H9 (cell line): ENCODE data around the gene CCDC57. TPM values are rescaled to one million over a fixed set of nuclear protein-coding genes. Genes with fewer than 3 reads are reported as not detected.
"Not testable (repeated sequence)": the region's sequence is repeated elsewhere in the genome, so short reads cannot be mapped to it uniquely, and the experiment has no call there.

Source experiments
- DNase-seq: peaks from one replicate; pipeline ENCODE4 v3.0.0-alpha.2; 2017
- H2AFZ ChIP-seq: one replicate; pipeline ENCODE4 v1.6.1; 2013; ENCODE audit warnings: mild to moderate bottlenecking, low read length, control low read depth, moderate library complexity
- H2AK5ac ChIP-seq: 2 replicates; pipeline ENCODE4 v1.6.1; 2013; ENCODE audit warnings: low read length, control low read depth, mixed read lengths; ENCODE audit not compliant: insufficient read length
- H2BK120ac ChIP-seq: one replicate; pipeline ENCODE4 v1.6.1; 2013; ENCODE audit warnings: low read depth, mild to moderate bottlenecking, low read length, control low read depth, inconsistent platforms; ENCODE audit not compliant: poor library complexity, severe bottlenecking
- H2BK12ac ChIP-seq: 2 replicates; pipeline ENCODE4 v1.6.1; 2013; ENCODE audit warnings: low read length, control low read depth, mixed read lengths, low read depth; ENCODE audit not compliant: insufficient read length
- H2BK15ac ChIP-seq: 2 replicates; pipeline ENCODE4 v1.6.1; 2013; ENCODE audit warnings: low read depth, low read length, control low read depth
- H2BK20ac ChIP-seq: one replicate; pipeline ENCODE4 v1.6.1; 2013; ENCODE audit warnings: low read depth, mild to moderate bottlenecking, low read length, control low read depth, inconsistent platforms; ENCODE audit not compliant: poor library complexity, severe bottlenecking
- H2BK5ac ChIP-seq: 2 replicates; pipeline ENCODE4 v1.6.1; 2013; ENCODE audit warnings: low read length, control low read depth, mixed read lengths; ENCODE audit not compliant: insufficient read length
- H3K14ac ChIP-seq: 2 replicates; pipeline ENCODE4 v1.6.1; 2013; ENCODE audit warnings: low read length, control low read depth; ENCODE audit not compliant: insufficient read depth
- H3K18ac ChIP-seq: 2 replicates; pipeline ENCODE4 v1.6.1; 2013; ENCODE audit warnings: low read depth, mild to moderate bottlenecking, mixed read lengths, low read length, control low read depth; ENCODE audit not compliant: insufficient read length
- H3K23ac ChIP-seq: 2 replicates; pipeline ENCODE4 v1.6.1; 2013; ENCODE audit warnings: low read length, control low read depth, mixed read lengths, low read depth; ENCODE audit not compliant: insufficient read length
- H3K23me2 ChIP-seq: 2 replicates; pipeline ENCODE4 v1.6.1; 2013; ENCODE audit warnings: low read depth, mild to moderate bottlenecking, mixed read lengths, low read length, control low read depth; ENCODE audit not compliant: insufficient read length, poor library complexity, severe bottlenecking
- H3K27ac ChIP-seq: 2 replicates; pipeline ENCODE4 v1.5.1; 2013; ENCODE audit warnings: low read length, control low read depth, mixed read lengths, low read depth; ENCODE audit not compliant: insufficient read length
- H3K27me3 ChIP-seq: 2 replicates; pipeline ENCODE4 v1.6.1; 2013; ENCODE audit warnings: low read length, control low read depth, inconsistent platforms; ENCODE audit not compliant: insufficient read depth
- H3K4ac ChIP-seq: 2 replicates; pipeline ENCODE4 v1.6.1; 2013; ENCODE audit warnings: low read depth, mild to moderate bottlenecking, control low read depth, inconsistent platforms, low read length, moderate library complexity
- H3K4me1 ChIP-seq: 2 replicates; pipeline ENCODE4 v1.6.1; 2013; ENCODE audit warnings: low read length, control low read depth, inconsistent platforms; ENCODE audit not compliant: insufficient read depth
- H3K4me2 ChIP-seq: 2 replicates; pipeline ENCODE4 v1.6.1; 2013; ENCODE audit warnings: low read length, control low read depth, mixed read lengths; ENCODE audit not compliant: insufficient read length, insufficient read depth
- H3K56ac ChIP-seq: 2 replicates; pipeline ENCODE4 v1.6.1; 2013; ENCODE audit warnings: low read depth, mild to moderate bottlenecking, mixed read lengths, low read length, control low read depth; ENCODE audit not compliant: insufficient read length
- H3K79me1 ChIP-seq: 2 replicates; pipeline ENCODE4 v1.6.1; 2013; ENCODE audit warnings: low read depth, mild to moderate bottlenecking, moderate library complexity, low read length, control low read depth, inconsistent platforms; ENCODE audit not compliant: insufficient read depth, poor library complexity, severe bottlenecking
- H3K79me2 ChIP-seq: 2 replicates; pipeline ENCODE4 v1.6.1; 2013; ENCODE audit warnings: low read length, control low read depth, inconsistent platforms; ENCODE audit not compliant: insufficient read depth
- H3K9ac ChIP-seq: 2 replicates; pipeline ENCODE4 v1.6.1; 2013; ENCODE audit warnings: low read length, control low read depth, mixed read lengths; ENCODE audit not compliant: insufficient read length; ENCODE audit errors: extremely low read depth
- H3K9me3 ChIP-seq: one replicate; pipeline ENCODE4 v1.6.1; 2013; ENCODE audit warnings: low read depth, low read length, inconsistent platforms; ENCODE audit not compliant: control insufficient read depth
- H3T11ph ChIP-seq: one replicate; pipeline ENCODE4 v1.6.1; 2013; ENCODE audit warnings: mild to moderate bottlenecking, low read length, control low read depth, inconsistent platforms
- H4K20me1 ChIP-seq: one replicate; pipeline ENCODE4 v1.6.1; 2013; ENCODE audit not compliant: control insufficient read depth, insufficient read length, insufficient read depth
- H4K5ac ChIP-seq: 2 replicates; pipeline ENCODE4 v1.6.1; 2013; ENCODE audit warnings: low read depth, mild to moderate bottlenecking, mixed read lengths, low read length, control low read depth; ENCODE audit not compliant: insufficient read length
- H4K8ac ChIP-seq: replicated peaks from 2 replicates; pipeline ENCODE4 v1.6.1; 2013; ENCODE audit warnings: low read length, control low read depth, mixed read lengths, low read depth; ENCODE audit not compliant: insufficient read length
- H4K91ac ChIP-seq: 2 replicates; pipeline ENCODE4 v1.6.1; 2013; ENCODE audit warnings: low read depth, mild to moderate bottlenecking, moderate library complexity, mixed read lengths, low read length, control low read depth; ENCODE audit not compliant: insufficient read length
- H3K27ac Mint-ChIP-seq, 3 experiments: 2 replicates in 2 of 3; 3 replicates in 1 of 3; pipeline ENCODE4 v1.8.0; 2020 to 2021; ENCODE audit warnings: mixed read lengths in 3 of 3, mild to moderate bottlenecking in 1 of 3, moderate library complexity in 1 of 3
- H3K27me3 Mint-ChIP-seq: 2 replicates; pipeline ENCODE4 v1.8.0; 2021; ENCODE audit warnings: low read depth, mild to moderate bottlenecking, moderate library complexity, mixed read lengths
- H3K36me3 Mint-ChIP-seq, 3 experiments: 2 replicates in 2 of 3; 3 replicates in 1 of 3; pipeline ENCODE4 v1.8.0; 2020 to 2021; ENCODE audit warnings: low read depth in 3 of 3, mixed read lengths in 3 of 3; ENCODE audit not compliant: insufficient read depth in 1 of 3
- H3K4me1 Mint-ChIP-seq, 2 experiments: 2 replicates each; pipeline ENCODE4 v1.8.0; 2020; ENCODE audit warnings: mixed read lengths in 2 of 2
- H3K4me3 Mint-ChIP-seq, 2 experiments: 2 replicates in 1 of 2; 3 replicates in 1 of 2; pipeline ENCODE4 v1.8.0; 2020 to 2021; ENCODE audit warnings: mild to moderate bottlenecking in 2 of 2, mixed read lengths in 2 of 2, moderate library complexity in 1 of 2
- H3K9me3 Mint-ChIP-seq, 2 experiments: 2 replicates in 1 of 2; 3 replicates in 1 of 2; pipeline ENCODE4 v1.8.0; 2020; ENCODE audit warnings: mild to moderate bottlenecking in 2 of 2, mixed read lengths in 2 of 2, moderate library complexity in 1 of 2
- CTCF ChIP-seq: fragments of 200-600 bp; sonication (generic); conservative IDR thresholded peaks from 3 replicates; pipeline ENCODE4 v1.8.0; 2021; ENCODE audit warnings: antibody characterized with exemption, mild to moderate bottlenecking
- WGBS: extraction: QIAGEN DNeasy Blood & Tissue Kit; methylation state at CpG from one replicate; pipeline ENCODE4 v1.1.7; 2013; ENCODE audit warnings: missing lambda C conversion rate, low lambda C conversion rate, mixed read lengths; ENCODE audit not compliant: insufficient read length; ENCODE audit errors: extremely low coverage; 5-methylcytosine and 5-hydroxymethylcytosine counted together
- total RNA-seq: library from RNA; stranded (reverse); gene quantifications from 2 replicates; pipeline ENCODE4 v1.2.1, GENCODE V29; 2021

The CCDC57 gene
- total RNA-seq, 1 experiment from 2014 or later = 11.0 TPM

DNA sequence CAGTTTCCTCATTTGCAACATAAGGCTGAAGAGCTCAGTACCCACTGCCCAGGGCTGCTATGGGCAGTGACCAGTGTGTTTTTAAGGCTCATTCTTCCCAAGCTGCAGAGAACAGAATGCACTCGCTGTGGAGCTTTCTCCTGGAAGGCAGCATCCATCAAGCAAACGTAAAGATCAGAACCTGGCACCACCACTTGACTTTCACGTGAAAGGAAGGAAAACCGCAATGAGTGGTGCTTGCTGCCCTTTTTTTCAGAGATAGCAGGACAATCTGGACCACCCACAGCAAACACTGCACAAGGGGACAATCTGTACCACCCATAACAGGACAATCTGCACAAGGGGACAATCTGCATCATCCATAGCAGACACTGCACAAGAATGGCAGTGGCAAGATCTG is 49.7 kb upstream of the CCDC57 start:
- Histone ChIP-seq H3K18ac (no peak overlapping the region), H4K5ac (no peak overlapping the region), H2BK120ac (no peak overlapping the region), H2AK5ac (no peak overlapping the region), H2BK15ac (no peak overlapping the region), H3K23me2 (no peaks in the 10 kb centered on the region), H3K27ac (no peak overlapping the region), H3K79me1 (no peaks in the 10 kb centered on the region), H3K27me3 (no peaks in the 10 kb centered on the region), H3K9me3 (no peaks in the 10 kb centered on the region), H3K9ac (no peak overlapping the region), H3K4me2 (no peak overlapping the region), H3K4ac (no peak overlapping the region), H3K4me1 (no peaks in the 10 kb centered on the region), H3K14ac (no peak overlapping the region), H3K79me2 (peaks cover 9% of the 10 kb centered on the region; the same call in 1 of the 2 replicates), H2BK20ac (no peak overlapping the region), H3K23ac (no peak overlapping the region), H4K8ac (no peak overlapping the region), H2BK5ac (no peak overlapping the region), H3K56ac (no peak overlapping the region), H2BK12ac (no peak overlapping the region), H2AFZ (no peak overlapping the region), H4K91ac (no peak overlapping the region), H4K20me1 (peaks cover 2% of the 10 kb centered on the region), H3T11ph (no peak overlapping the region)
- H3K27ac Mint-ChIP-seq = no peak overlapping the region
- H3K4me3 Mint-ChIP-seq = no peak overlapping the region
- no peak for DNase-seq
- H3K27me3 Mint-ChIP-seq = no peaks in the 10 kb centered on the region
- peaks cover 0 to 7% of the 10 kb centered on the region in 2 experiments; a peak in 1 of 5 replicates for H3K9me3 Mint-ChIP-seq
- TF ChIP-seq CTCF = no peak
- whole genome bisulfite sequencing = no CpG with 5 or more reads among the region's 4 CpGs
- peaks cover 0 to 3% of the 10 kb centered on the region in 2 experiments; a peak in 1 of 4 replicates for H3K4me1 Mint-ChIP-seq
- H3K36me3 Mint-ChIP-seq = peaks cover 83 to 97% (median 92%) of the 10 kb centered on the region in 3 experiments

DNA sequence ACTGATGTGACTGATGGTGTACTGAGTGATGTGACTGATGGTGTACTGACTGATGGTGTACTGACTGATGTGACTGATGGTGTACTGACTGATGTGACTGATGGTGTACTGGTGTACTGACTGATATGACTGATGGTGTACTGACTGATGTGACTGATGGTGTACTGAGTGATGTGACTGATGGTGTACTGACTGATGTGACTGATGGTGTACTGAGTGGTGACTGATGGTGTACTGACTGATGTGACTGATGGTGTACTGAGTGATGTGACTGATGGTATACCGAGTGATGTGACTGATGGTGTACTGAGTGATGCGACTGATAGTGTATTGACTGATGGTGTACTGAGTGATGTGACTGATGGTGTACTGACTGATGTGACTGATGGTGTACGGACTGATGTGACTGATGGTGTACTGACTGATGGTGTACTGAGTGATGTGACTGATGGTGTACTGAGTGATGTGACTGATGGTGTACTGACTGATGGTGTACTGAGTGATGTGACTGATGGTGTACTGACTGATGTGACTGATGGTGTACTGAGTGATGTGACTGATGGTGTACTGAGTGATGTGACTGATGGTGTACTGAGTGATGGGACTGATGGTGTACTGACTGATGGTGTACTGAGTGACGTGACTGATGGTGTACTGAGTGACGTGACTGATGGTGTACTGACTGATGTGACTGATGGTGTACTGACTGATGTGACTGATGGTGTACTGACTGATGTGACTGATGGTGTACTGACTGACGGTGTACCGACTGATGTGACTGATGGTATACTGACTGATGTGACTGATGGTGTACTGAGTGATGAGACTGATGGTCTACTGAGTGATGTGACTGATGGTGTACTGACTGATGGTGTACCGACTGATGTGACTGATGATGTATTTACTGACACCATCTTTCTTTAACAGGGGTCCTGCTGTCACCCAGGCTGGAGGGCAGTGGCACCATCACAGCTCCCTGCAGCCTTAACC is 47.6 kb upstream of the CCDC57 start:
- peaks cover 86 to 96% (median 95%) of the 10 kb centered on the region in 3 experiments for H3K36me3 Mint-ChIP-seq
- H2AFZ ChIP-seq, H3K4me3 Mint-ChIP-seq, H4K91ac ChIP-seq, H3K79me1 ChIP-seq, H2BK15ac ChIP-seq, H3K79me2 ChIP-seq, H2BK20ac ChIP-seq, H2BK5ac ChIP-seq, H3K27me3 Mint-ChIP-seq, H3K4me1 ChIP-seq, H3K4me1 Mint-ChIP-seq, H3T11ph ChIP-seq, H3K27ac Mint-ChIP-seq, H4K5ac ChIP-seq, H2AK5ac ChIP-seq, H3K9me3 ChIP-seq, H3K27ac ChIP-seq, DNase-seq, H3K4me2 ChIP-seq, H4K20me1 ChIP-seq, H3K18ac ChIP-seq, H3K9ac ChIP-seq, H2BK12ac ChIP-seq, H3K14ac ChIP-seq, H3K23me2 ChIP-seq, H3K4ac ChIP-seq, H3K56ac ChIP-seq, H2BK120ac ChIP-seq, H3K9me3 Mint-ChIP-seq, H3K27me3 ChIP-seq, H3K23ac ChIP-seq: not testable (repeated sequence)
- no CpG with 5 or more reads among the region's 8 CpGs for WGBS
- peak overlapping the region; percentile 79 for H4K8ac ChIP-seq
